H1 (cell line): ENCODE measurements around the gene SLC26A6. TPM values are rescaled to one million over a fixed set of nuclear protein-coding genes. Genes with fewer than 3 reads are reported as not detected.

ENCODE experiments used
- CTCF ChIA-PET: fragments of 300-600 bp; sonication (Branson Sonifier 250); formaldehyde crosslinking; loops from one replicate; lab custom pipeline; 2021; ENCODE audit not compliant: partially characterized antibody; lab: Charles Lee
- POLR2A ChIA-PET: fragments of 300-600 bp; sonication (Branson Sonifier 250); formaldehyde crosslinking; loops from one replicate; lab custom pipeline; 2021; ENCODE audit warnings: inconsistent platforms; ENCODE audit not compliant: partially characterized antibody; lab: Charles Lee
- DNase-seq, 2 experiments: peaks; one replicate each; pipeline versions ENCODE4 v3.0.0 to v3.0.0-alpha.2; 2010 to 2022; ENCODE audit warnings: low spot score in 2 of 2, low read depth in 1 of 2, mixed read lengths in 1 of 2
- FAIRE-seq: peaks from 2 replicates; lab custom pipeline; 2011; peaks lifted over from hg19 to GRCh38; lab: Jason Lieb, UNC
- H2AFZ ChIP-seq: 2 replicates; pipeline ENCODE4 v1.8.1; 2012; ENCODE audit warnings: low read length, inconsistent platforms
- H2AK5ac ChIP-seq: 2 replicates; pipeline ENCODE4 v1.6.1; 2013; ENCODE audit warnings: low read depth, low read length
- H2BK120ac ChIP-seq: replicated peaks from 2 replicates; pipeline ENCODE3; 2013; ENCODE audit warnings: low read depth, low read length, inconsistent platforms
- H2BK12ac ChIP-seq: 2 replicates; pipeline ENCODE4 v1.6.1; 2013; ENCODE audit warnings: low read depth, low read length
- H2BK15ac ChIP-seq: 2 replicates; pipeline ENCODE4 v1.6.1; 2013; ENCODE audit warnings: low read length
- H2BK20ac ChIP-seq: 2 replicates; pipeline ENCODE4 v1.6.1; 2013; ENCODE audit warnings: low read length
- H2BK5ac ChIP-seq: 2 replicates; pipeline ENCODE4 v1.6.1; 2013; ENCODE audit warnings: low read depth, low read length
- H3K14ac ChIP-seq: 2 replicates; pipeline ENCODE4 v1.6.1; 2013; ENCODE audit warnings: inconsistent platforms; ENCODE audit not compliant: insufficient read length
- H3K18ac ChIP-seq: 2 replicates; pipeline ENCODE4 v1.6.1; 2013; ENCODE audit warnings: low read length; ENCODE audit errors: extremely low read depth
- H3K23ac ChIP-seq: 2 replicates; pipeline ENCODE4 v1.6.1; 2013; ENCODE audit warnings: inconsistent platforms; ENCODE audit not compliant: insufficient read length
- H3K23me2 ChIP-seq: 2 replicates; pipeline ENCODE4 v1.6.1; 2013; ENCODE audit warnings: low read depth, low read length
- H3K27ac ChIP-seq: 2 replicates; pipeline ENCODE4 v1.6.1; 2011; ENCODE audit warnings: low read depth, low read length, inconsistent platforms
- H3K27me3 ChIP-seq, 4 experiments: replicated peaks in 1 of 4; 1 replicate in 1 of 4; 2 replicates in 3 of 4; pipeline versions ENCODE4 v1.6.1 to v1.8.1; 2011 to 2013; ENCODE audit warnings: low read length in 3 of 4, mild to moderate bottlenecking in 3 of 4, inconsistent platforms in 2 of 4, mixed read lengths in 2 of 4, moderate library complexity in 1 of 4; ENCODE audit not compliant: control insufficient read depth in 3 of 4, insufficient read depth in 3 of 4; ENCODE audit errors: extremely low read depth in 1 of 4
- H3K36me3 ChIP-seq, 4 experiments: 2 replicates each; pipeline versions ENCODE4 v1.6.1 to v1.8.1; 2011 to 2013; ENCODE audit warnings: mild to moderate bottlenecking in 4 of 4, low read length in 3 of 4, moderate library complexity in 2 of 4, control low read depth in 1 of 4, inconsistent platforms in 1 of 4; ENCODE audit not compliant: insufficient read depth in 4 of 4, control insufficient read depth in 2 of 4
- H3K4ac ChIP-seq: replicated peaks from 2 replicates; pipeline ENCODE3; 2013; ENCODE audit warnings: low read length, low read depth, mixed read lengths, inconsistent platforms; ENCODE audit not compliant: insufficient read length
- H3K4me1 ChIP-seq, 4 experiments: replicated peaks in 1 of 4; 1 replicate in 1 of 4; 2 replicates in 3 of 4; pipeline versions ENCODE4 v1.6.1 to v1.8.1; 2011 to 2013; ENCODE audit warnings: low read length in 3 of 4, inconsistent platforms in 2 of 4, mixed read lengths in 1 of 4; ENCODE audit not compliant: insufficient read depth in 4 of 4, control insufficient read depth in 3 of 4
- H3K4me2 ChIP-seq, 2 experiments: 2 replicates each; pipeline versions ENCODE4 v1.6.1 to v1.8.1; 2011 to 2013; ENCODE audit warnings: low read depth in 2 of 2, low read length in 2 of 2, control low read depth in 1 of 2, inconsistent platforms in 1 of 2, mild to moderate bottlenecking in 1 of 2; ENCODE audit not compliant: insufficient read depth in 1 of 2
- H3K4me3 ChIP-seq, 4 experiments: fragments of 200-600, 300-600 bp in 1 of 4; sonication (generic), shearing (Covaris generic), sonication (Bioruptor Twin) in 1 of 4; 2 replicates each; pipeline versions ENCODE4 v1.5.1 to v1.8.1; 2011 to 2016; ENCODE audit warnings: low read length in 4 of 4, low read depth in 3 of 4, control low read depth in 2 of 4, inconsistent platforms in 2 of 4, mild to moderate bottlenecking in 2 of 4, mixed read lengths in 1 of 4, moderate library complexity in 1 of 4; ENCODE audit not compliant: insufficient read depth in 2 of 4; ENCODE audit errors: extremely low read depth in 1 of 4
- H3K56ac ChIP-seq: replicated peaks from 2 replicates; pipeline ENCODE3; 2013; ENCODE audit warnings: low read depth, mild to moderate bottlenecking, mixed read lengths, low read length, inconsistent platforms; ENCODE audit not compliant: insufficient read length
- H3K79me1 ChIP-seq: 2 replicates; pipeline ENCODE4 v1.6.1; 2013; ENCODE audit warnings: low read depth, low read length, control low read depth
- H3K79me2 ChIP-seq, 2 experiments: 2 replicates each; pipeline versions ENCODE4 v1.6.1 to v1.8.1; 2012 to 2013; ENCODE audit warnings: low read length in 2 of 2, mild to moderate bottlenecking in 2 of 2, inconsistent platforms in 1 of 2; ENCODE audit not compliant: insufficient read depth in 2 of 2, control insufficient read depth in 1 of 2
- H3K9ac ChIP-seq, 4 experiments: replicated peaks in 1 of 4; 1 replicate in 1 of 4; 2 replicates in 3 of 4; pipeline versions ENCODE4 v1.6.1 to v1.8.1; 2011 to 2013; ENCODE audit warnings: low read depth in 3 of 4, low read length in 3 of 4, control low read depth in 2 of 4, mild to moderate bottlenecking in 2 of 4, moderate library complexity in 2 of 4, inconsistent platforms in 1 of 4; ENCODE audit errors: extremely low read depth in 1 of 4
- H3K9me3 ChIP-seq, 2 experiments: 2 replicates each; pipeline versions ENCODE4 v1.6.1 to v1.8.1; 2012 to 2013; ENCODE audit warnings: mild to moderate bottlenecking in 2 of 2, moderate library complexity in 2 of 2, control low read depth in 1 of 2, inconsistent platforms in 1 of 2, low read depth in 1 of 2, low read length in 1 of 2, mixed read lengths in 1 of 2; ENCODE audit not compliant: insufficient read depth in 2 of 2
- H4K20me1 ChIP-seq, 2 experiments: replicated peaks in 1 of 2; 2 replicates each; pipeline versions ENCODE3 to v1.8.1; 2011 to 2013; ENCODE audit warnings: inconsistent platforms in 2 of 2, low read length in 2 of 2, mild to moderate bottlenecking in 1 of 2; ENCODE audit not compliant: insufficient read depth in 2 of 2, control insufficient read depth in 1 of 2
- H4K5ac ChIP-seq: 2 replicates; pipeline ENCODE4 v1.6.1; 2013; ENCODE audit warnings: low read length, low read depth, mixed read lengths, inconsistent platforms; ENCODE audit not compliant: insufficient read length
- H4K8ac ChIP-seq: 2 replicates; pipeline ENCODE4 v1.8.0; 2013; ENCODE audit warnings: mild to moderate bottlenecking, moderate library complexity, low read length, inconsistent platforms; ENCODE audit not compliant: insufficient read depth; ENCODE audit errors: extremely low read depth
- H4K91ac ChIP-seq: replicated peaks from 2 replicates; pipeline ENCODE3; 2013; ENCODE audit warnings: low read length, mixed read lengths, inconsistent platforms; ENCODE audit not compliant: insufficient read length
- CEBPB ChIP-seq: IDR thresholded peaks from 2 replicates; pipeline ENCODE4 v1.6.1; 2012; ENCODE audit warnings: low read depth, low read length
- CHD1 ChIP-seq: IDR thresholded peaks from 2 replicates; pipeline ENCODE4 v1.6.1; 2012; ENCODE audit warnings: low read depth, low read length, improper control_type of control experiment
- CHD2 ChIP-seq: IDR thresholded peaks from 2 replicates; pipeline ENCODE4 v1.6.1; 2012; ENCODE audit warnings: low read length, improper control_type of control experiment
- FOSL1 ChIP-seq: IDR thresholded peaks from 2 replicates; pipeline ENCODE4 v1.6.1; 2011; ENCODE audit warnings: mild to moderate bottlenecking, low read depth, low read length, moderate library complexity; ENCODE audit not compliant: insufficient read depth
- KDM1A ChIP-seq: fragments of 200-600, 300-600 bp; sonication (generic); IDR thresholded peaks from 2 replicates; pipeline ENCODE4 v1.7.1; 2016; ENCODE audit warnings: mild to moderate bottlenecking, low read length, borderline replicate concordance
- NRF1 ChIP-seq: IDR thresholded peaks from 2 replicates; pipeline ENCODE4 v1.6.1; 2011; ENCODE audit warnings: mild to moderate bottlenecking, low read depth, low read length, improper control_type of control experiment
- POU5F1 ChIP-seq: IDR thresholded peaks from 2 replicates; pipeline ENCODE4 v1.6.1; 2011; ENCODE audit warnings: low read depth, mild to moderate bottlenecking, low read length, moderate library complexity
- SAP30 ChIP-seq: fragments of 300-600 bp; sonication (generic); IDR thresholded peaks from 2 replicates; pipeline ENCODE4 v1.7.1; 2012; ENCODE audit warnings: low read length, moderate library complexity, mild to moderate bottlenecking, inconsistent platforms; ENCODE audit not compliant: insufficient read depth, insufficient replicate concordance
- WGBS, 2 experiments: shearing (Covaris generic) in 1 of 2; methylation state at CpG; one replicate each; pipeline versions ENCODE4 v1.1.6 to v1.1.7; 2013 to 2015; ENCODE audit warnings: low lambda C conversion rate in 2 of 2, mixed read lengths in 2 of 2, inconsistent platforms in 1 of 2, low coverage in 1 of 2, missing lambda C conversion rate in 1 of 2; ENCODE audit not compliant: insufficient replicate concordance in 2 of 2, insufficient coverage in 1 of 2, insufficient read length in 1 of 2; ENCODE audit errors: extremely low coverage in 1 of 2, missing lambda C conversion rate in 1 of 2; 5-methylcytosine and 5-hydroxymethylcytosine counted together
- polyA plus RNA-seq, 7 experiments: library from polyadenylated mRNA; depleted of rRNA in 3 of 7; stranded (reverse) in 5 of 7; unstranded in 2 of 7; fragments of >200 nt in 5 of 7; fragments of 200-250 nt in 2 of 7; gene quantifications; 1 replicate in 5 of 7; 2 replicates in 1 of 7; 4 replicates in 1 of 7; pipeline versions ENCODE4 v1.2.1 to v1.2.3, GENCODE V29; 2011 to 2013; ENCODE audit warnings: missing spikeins in 2 of 7, mixed read lengths in 2 of 7
- total RNA-seq: library from RNA; stranded (reverse); fragmentation: NEBNext Ultra II Directional; extraction: Animal tissue kit (Norgen Biotek cat#: 25700); gene quantifications from 2 replicates; pipeline ENCODE4 v1.2.1, GENCODE V29; 2021
- TF ChIP-seq, protein P1 (sequence below), 3 experiments: IDR thresholded peaks; 1 replicate in 2 of 3; 2 replicates in 1 of 3; pipeline versions ENCODE4 v1.5.1 to v1.6.1; 2011; ENCODE audit warnings: low read length in 3 of 3, mild to moderate bottlenecking in 3 of 3, inconsistent platforms in 2 of 3, low read depth in 1 of 3, moderate library complexity in 1 of 3; ENCODE audit not compliant: insufficient read depth in 1 of 3; ENCODE audit errors: control extremely low read depth in 1 of 3

Gene SLC26A6
- total and polyA plus RNA-seq, 2 of the 8 experiments (the other 6 are each of a cell fraction or from before 2014, with no cell fraction given): 50.4 to 58.0 TPM

GRCh38 chr3:48678566-48679380, 43.5 kb upstream of the SLC26A6 start:
- H3K23me2 ChIP-seq: no peaks in the 10 kb centered on the region
- no peaks in the 10 kb centered on the region for H3K27me3 ChIP-seq
- no peak overlapping the region for H3K4me2 ChIP-seq
- H4K20me1 ChIP-seq: peaks cover 0 to 20% of the 10 kb centered on the region in 2 experiments
- ChIA-PET CTCF (interaction anchor here (1.1 to 1.7 kb wide), 2 partner anchors 12 to 15 kb away, joined by 4 read pairs; no protein-coding TSS in a partner anchor), POLR2A (interaction anchor here (1.0 to 15.0 kb wide), 3 partner anchors 10 to 80 kb away, joined by 3 to 175 read pairs (median 4); partner anchors contain the start of gene CELSR3)
- no peak overlapping the region for H3K9ac ChIP-seq
- no peak overlapping the region for H4K5ac ChIP-seq
- no peak overlapping the region for H3K4ac ChIP-seq
- no peaks in the 10 kb centered on the region for H3K4me1 ChIP-seq
- no peaks in the 10 kb centered on the region for H3K9me3 ChIP-seq
- H4K91ac ChIP-seq: no peak overlapping the region
- H2AFZ ChIP-seq: no peak overlapping the region
- peaks cover 3% of the 10 kb centered on the region; the same call in 1 of the 2 replicates for H3K79me1 ChIP-seq
- H2BK12ac ChIP-seq: no peak overlapping the region
- no peak overlapping the region for H3K4me3 ChIP-seq
- H3K14ac ChIP-seq: no peak overlapping the region
- no peak for FAIRE-seq
- no peak overlapping the region for H3K23ac ChIP-seq
- no peak overlapping the region for H3K56ac ChIP-seq
- no peak overlapping the region for H2BK120ac ChIP-seq
- no peak overlapping the region for H3K27ac ChIP-seq
- H3K36me3 ChIP-seq: peaks cover 31 to 67% (median 47%) of the 10 kb centered on the region in 4 experiments
- H2AK5ac ChIP-seq: no peak overlapping the region
- DNase-seq: no peak
- H2BK20ac ChIP-seq: no peak overlapping the region
- no peak overlapping the region for H4K8ac ChIP-seq
- H3K79me2 ChIP-seq: peaks cover 0 to 8% of the 10 kb centered on the region in 2 experiments; a peak in 1 of 4 replicates
- no peak overlapping the region for H2BK15ac ChIP-seq
- no peak overlapping the region for H3K18ac ChIP-seq
- 92% methylated on average over 19 of the region's 24 CpGs; no CpG with 5 or more reads in 1 of the 2 experiments for WGBS, 2 experiments
- H2BK5ac ChIP-seq: no peak overlapping the region
- TF ChIP-seq CHD2: no peak
- no peak for TF ChIP-seq POU5F1
- TF ChIP-seq NRF1: no peak
- no peak for TF ChIP-seq KDM1A
- TF ChIP-seq, protein P1, sequence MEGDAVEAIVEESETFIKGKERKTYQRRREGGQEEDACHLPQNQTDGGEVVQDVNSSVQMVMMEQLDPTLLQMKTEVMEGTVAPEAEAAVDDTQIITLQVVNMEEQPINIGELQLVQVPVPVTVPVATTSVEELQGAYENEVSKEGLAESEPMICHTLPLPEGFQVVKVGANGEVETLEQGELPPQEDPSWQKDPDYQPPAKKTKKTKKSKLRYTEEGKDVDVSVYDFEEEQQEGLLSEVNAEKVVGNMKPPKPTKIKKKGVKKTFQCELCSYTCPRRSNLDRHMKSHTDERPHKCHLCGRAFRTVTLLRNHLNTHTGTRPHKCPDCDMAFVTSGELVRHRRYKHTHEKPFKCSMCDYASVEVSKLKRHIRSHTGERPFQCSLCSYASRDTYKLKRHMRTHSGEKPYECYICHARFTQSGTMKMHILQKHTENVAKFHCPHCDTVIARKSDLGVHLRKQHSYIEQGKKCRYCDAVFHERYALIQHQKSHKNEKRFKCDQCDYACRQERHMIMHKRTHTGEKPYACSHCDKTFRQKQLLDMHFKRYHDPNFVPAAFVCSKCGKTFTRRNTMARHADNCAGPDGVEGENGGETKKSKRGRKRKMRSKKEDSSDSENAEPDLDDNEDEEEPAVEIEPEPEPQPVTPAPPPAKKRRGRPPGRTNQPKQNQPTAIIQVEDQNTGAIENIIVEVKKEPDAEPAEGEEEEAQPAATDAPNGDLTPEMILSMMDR (IDR thresholded peaks at IDR 0.05; ENCODE audit: control extremely low read depth in 1 of 3, insufficient read depth in 1 of 3, low read depth in 1 of 3, low read length in 3 of 3): no peak
- no peak for TF ChIP-seq CEBPB
- TF ChIP-seq SAP30: no peak
- TF ChIP-seq CHD1: no peak
- TF ChIP-seq FOSL1: no peak
